Panc1 (cell line): ENCODE measurements around the gene RGS9.

Experiments used
- POLR2AphosphoS5 ChIP-seq: IDR thresholded peaks from 2 replicates; pipeline ENCODE4 v1.6.1; 2012; ENCODE audit warnings: mild to moderate bottlenecking, low read depth, low read length, moderate library complexity
- REST ChIP-seq, 2 experiments: IDR thresholded peaks; 2 replicates each; pipeline ENCODE4 v1.6.1; 2011 to 2012; ENCODE audit warnings: low read depth in 2 of 2, control low read depth in 1 of 2, low read length in 1 of 2, mild to moderate bottlenecking in 1 of 2, moderate library complexity in 1 of 2; ENCODE audit not compliant: insufficient read depth in 1 of 2
- SIN3A ChIP-seq: IDR thresholded peaks from 2 replicates; pipeline ENCODE4 v1.6.1; 2012; ENCODE audit warnings: low read depth, mild to moderate bottlenecking, low read length, moderate library complexity, borderline replicate concordance; ENCODE audit not compliant: insufficient read depth
- TF ChIP-seq, protein P1 (sequence below): fragments of 450-650 bp; IDR thresholded peaks from 2 replicates; pipeline ENCODE4 v1.5.1; 2017; ENCODE audit warnings: mild to moderate bottlenecking

- TF ChIP-seq REST (IDR thresholded peaks at IDR 0.05; ENCODE audit: insufficient read depth in 1 of 2, low read depth in 2 of 2, low read length in 1 of 2) (no peak), SIN3A (no peak), POLR2AphosphoS5 (no peak)
- TF ChIP-seq, protein P1, sequence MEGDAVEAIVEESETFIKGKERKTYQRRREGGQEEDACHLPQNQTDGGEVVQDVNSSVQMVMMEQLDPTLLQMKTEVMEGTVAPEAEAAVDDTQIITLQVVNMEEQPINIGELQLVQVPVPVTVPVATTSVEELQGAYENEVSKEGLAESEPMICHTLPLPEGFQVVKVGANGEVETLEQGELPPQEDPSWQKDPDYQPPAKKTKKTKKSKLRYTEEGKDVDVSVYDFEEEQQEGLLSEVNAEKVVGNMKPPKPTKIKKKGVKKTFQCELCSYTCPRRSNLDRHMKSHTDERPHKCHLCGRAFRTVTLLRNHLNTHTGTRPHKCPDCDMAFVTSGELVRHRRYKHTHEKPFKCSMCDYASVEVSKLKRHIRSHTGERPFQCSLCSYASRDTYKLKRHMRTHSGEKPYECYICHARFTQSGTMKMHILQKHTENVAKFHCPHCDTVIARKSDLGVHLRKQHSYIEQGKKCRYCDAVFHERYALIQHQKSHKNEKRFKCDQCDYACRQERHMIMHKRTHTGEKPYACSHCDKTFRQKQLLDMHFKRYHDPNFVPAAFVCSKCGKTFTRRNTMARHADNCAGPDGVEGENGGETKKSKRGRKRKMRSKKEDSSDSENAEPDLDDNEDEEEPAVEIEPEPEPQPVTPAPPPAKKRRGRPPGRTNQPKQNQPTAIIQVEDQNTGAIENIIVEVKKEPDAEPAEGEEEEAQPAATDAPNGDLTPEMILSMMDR: no peak
These were observed 37.0 kb downstream of the RGS9 start for GRCh38 chr17:65173976-65174683.
